GM18858 (cell line): ENCODE results near the gene MOB3B.
A peak's percentile ranks its signal among the peaks of the same experiment; 100 is the strongest.

Experiments used
- ATAC-seq: cut with Tn5 transposase; IDR thresholded peaks from one replicate; pipeline ENCODE4 v1.9.1; 2021; ENCODE audit not compliant: unreplicated experiment

Gene MOB3B

GRCh38 chr9:27303219-27303618 is 226.4 kb downstream of the MOB3B start:
- ATAC-seq = no peak

- ATAC-seq = no peak
Observed at GRCh38 chr9:27297050-27297449, 232.6 kb downstream of the MOB3B start, which contains the start of gene EQTN. Gene EQTN (minus strand): TSS chr9:27297150. CDS start chr9:27297055, 95 bp downstream.

- ATAC-seq = no peak
Observed at GRCh38 chr9:27293996-27294395, 235.6 kb downstream of the MOB3B start.

GRCh38 chr9:27292659-27293405 is 236.8 kb downstream of the MOB3B start:
- ATAC-seq = no peak

GRCh38 chr9:27291292-27291691 is 238.3 kb downstream of the MOB3B start:
- ATAC-seq = no peak

GRCh38 chr9:27282269-27282668 is 247.3 kb downstream of the MOB3B start:
- ATAC-seq = no peak

GRCh38 chr9:27280860-27281259 is 248.8 kb downstream of the MOB3B start:
- no peak for ATAC-seq

- ATAC-seq = no peak
Observed at GRCh38 chr9:27280249-27280648, 249.4 kb downstream of the MOB3B start.

- no peak for ATAC-seq
Observed at GRCh38 chr9:27279611-27280010, 250.0 kb downstream of the MOB3B start.

GRCh38 chr9:27278374-27278773 is 251.2 kb downstream of the MOB3B start:
- no peak for ATAC-seq

GRCh38 chr9:27276193-27277030 is 253.2 kb downstream of the MOB3B start:
- ATAC-seq = peak; percentile 60
